PC-3 (cell line): ENCODE measurements around the gene MTM1. TPM values are rescaled to one million over a fixed set of nuclear protein-coding genes. Genes with fewer than 3 reads are reported as not detected.

Source experiments
- ATAC-seq: fragments of 200-7000 bp; cut with Tn5 transposase; 2 replicates; pipeline ENCODE4 v1.9.1; 2020; ENCODE audit warnings: mild to moderate bottlenecking, moderate library complexity
- BruUV-seq: library from RNA; stranded (reverse); fragments of 400-500 nt; replicated peaks from 2 replicates; lab custom pipeline; 2021; lab: Mats Ljungman, UMichigan
- CTCF ChIA-PET: fragments of 300-600 bp; sonication (Branson Sonifier 250); formaldehyde crosslinking; loops from one replicate; lab custom pipeline; 2022; ENCODE audit warnings: antibody characterized with exemption; lab: Charles Lee
- POLR2A ChIA-PET: fragments of 300-600 bp; sonication (Branson Sonifier 250); formaldehyde crosslinking; loops from one replicate; lab custom pipeline; 2022; ENCODE audit warnings: antibody characterized with exemption; ENCODE audit not compliant: unreplicated experiment; lab: Charles Lee
- DNase-seq: peaks from one replicate; pipeline ENCODE4 v3.0.0-alpha.2; 2015
- H2AFZ ChIP-seq: fragments of 300-600 bp; sonication (generic); 2 replicates; pipeline ENCODE4 v1.6.0; 2016; ENCODE audit warnings: antibody characterized with exemption, low read length
- H3F3A ChIP-seq: fragments of 300-600 bp; sonication (generic); one replicate; pipeline ENCODE4 v1.6.0; 2017; ENCODE audit warnings: antibody characterized with exemption, low read length, control low read depth, mild to moderate bottlenecking; ENCODE audit not compliant: unreplicated experiment
- H3K27ac ChIP-seq: fragments of 300-600 bp; sonication (generic); 2 replicates; pipeline ENCODE4 v1.5.1; 2016; ENCODE audit warnings: mild to moderate bottlenecking, low read length
- H3K27me3 ChIP-seq: fragments of 300-600 bp; sonication (generic); 2 replicates; pipeline ENCODE4 v1.6.1; 2016; ENCODE audit warnings: low read length, mixed read lengths
- H3K36me3 ChIP-seq: fragments of 300-600 bp; sonication (generic); 2 replicates; pipeline ENCODE4 v1.6.1; 2016; ENCODE audit warnings: low read depth, mixed run types, low read length, mixed read lengths
- H3K4me1 ChIP-seq: fragments of 300-600 bp; sonication (generic); 2 replicates; pipeline ENCODE4 v1.5.1; 2016; ENCODE audit warnings: low read length; ENCODE audit not compliant: insufficient read depth
- H3K4me2 ChIP-seq: fragments of 300-600 bp; sonication (generic); 2 replicates; pipeline ENCODE4 v1.6.0; 2016; ENCODE audit warnings: low read length
- H3K4me3 ChIP-seq: fragments of 300-600 bp; sonication (generic); 2 replicates; pipeline ENCODE4 v1.5.1; 2016; ENCODE audit warnings: mild to moderate bottlenecking, low read length, mixed read lengths
- H3K79me2 ChIP-seq: fragments of 300-600 bp; sonication (generic); 2 replicates; pipeline ENCODE4 v1.6.1; 2017; ENCODE audit warnings: low read length, mixed read lengths
- H3K9ac ChIP-seq: fragments of 300-600 bp; sonication (generic); 2 replicates; pipeline ENCODE4 v1.6.0; 2016; ENCODE audit warnings: mild to moderate bottlenecking, low read length
- H3K9me2 ChIP-seq: fragments of 300-600 bp; sonication (generic); replicated peaks from 2 replicates; pipeline ENCODE4 v1.6.1; 2016; ENCODE audit warnings: mixed run types, low read length, mixed read lengths
- H3K9me3 ChIP-seq: fragments of 300-600 bp; sonication (generic); 2 replicates; pipeline ENCODE4 v1.6.1; 2016; ENCODE audit warnings: low read length, mixed read lengths
- H4K20me1 ChIP-seq: fragments of 300-600 bp; sonication (generic); 2 replicates; pipeline ENCODE4 v1.6.1; 2016; ENCODE audit warnings: low read length, mixed read lengths
- EZH2 ChIP-seq: fragments of 300-600 bp; sonication (generic); IDR thresholded peaks from one replicate; pipeline ENCODE4 v1.6.1; 2017; ENCODE audit warnings: antibody characterized with exemption, mild to moderate bottlenecking, low read length; ENCODE audit not compliant: unreplicated experiment
- EZH2phosphoT487 ChIP-seq: fragments of 300-600 bp; sonication (generic); IDR thresholded peaks from 2 replicates; pipeline ENCODE4 v1.6.1; 2018; ENCODE audit warnings: mild to moderate bottlenecking, antibody characterized with exemption, low read length, borderline replicate concordance
- intact Hi-C: fragments of 100-400 bp; cut with micrococcal nuclease; formaldehyde crosslinking; loops from 2 replicates; pipeline ENCODE4 v1.9.0; 2023
- total RNA-seq: library from RNA; depleted of rRNA; stranded (reverse); fragments of >200 nt; gene quantifications from 2 replicates; pipeline ENCODE4 v1.2.3, GENCODE V29; 2014
- TF ChIP-seq, protein P1 (sequence below): fragments of 300-600 bp; sonication (generic); conservative IDR thresholded peaks from 2 replicates; pipeline ENCODE4 v1.5.1; 2017; ENCODE audit warnings: antibody characterized with exemption, low read depth, mild to moderate bottlenecking, low read length

Gene MTM1
- total RNA-seq, 1 experiment from 2014 or later = 13.7 TPM

DNA sequence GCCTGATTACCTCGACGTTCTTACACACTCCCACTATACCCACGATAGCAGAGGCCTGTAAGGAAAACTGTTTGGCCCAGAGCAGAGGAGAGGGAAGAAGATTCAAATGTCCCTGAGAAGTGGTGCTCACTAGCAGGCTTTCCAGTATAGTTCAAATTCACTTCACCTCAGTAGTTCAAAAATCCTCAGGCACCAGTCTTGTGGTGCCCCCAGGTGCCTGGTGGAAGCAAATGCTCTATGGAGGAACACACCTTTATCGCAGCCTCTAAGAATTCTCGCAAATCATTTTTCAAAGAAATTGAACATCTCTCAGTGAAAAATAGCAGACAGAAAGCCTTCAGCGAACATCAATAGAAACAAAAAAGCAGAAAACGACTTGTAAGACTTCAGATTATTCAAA, 112.6 kb downstream of the MTM1 start:
- no peaks in the 10 kb centered on the region for H3K79me2 ChIP-seq
- ChIA-PET POLR2A (no interaction called here), CTCF (no interaction called here)
- BruUV-seq = no TSS peak
- H3F3A ChIP-seq = no peaks in the 10 kb centered on the region
- no peaks in the 10 kb centered on the region for H4K20me1 ChIP-seq
- peak; percentile 66 for DNase-seq
- H3K4me2 ChIP-seq = peak overlapping the region; percentile 60
- no peak overlapping the region for H3K9ac ChIP-seq
- no peaks in the 10 kb centered on the region for H3K36me3 ChIP-seq
- intact Hi-C loops = loop anchor here (1.0 to 5.0 kb wide), 2 partner anchors 314 to 731 kb away; no protein-coding TSS in a partner anchor
- no peaks in the 10 kb centered on the region for H3K27me3 ChIP-seq
- no peaks in the 10 kb centered on the region for H3K4me1 ChIP-seq
- TF ChIP-seq EZH2 = no peak
- TF ChIP-seq, protein P1, sequence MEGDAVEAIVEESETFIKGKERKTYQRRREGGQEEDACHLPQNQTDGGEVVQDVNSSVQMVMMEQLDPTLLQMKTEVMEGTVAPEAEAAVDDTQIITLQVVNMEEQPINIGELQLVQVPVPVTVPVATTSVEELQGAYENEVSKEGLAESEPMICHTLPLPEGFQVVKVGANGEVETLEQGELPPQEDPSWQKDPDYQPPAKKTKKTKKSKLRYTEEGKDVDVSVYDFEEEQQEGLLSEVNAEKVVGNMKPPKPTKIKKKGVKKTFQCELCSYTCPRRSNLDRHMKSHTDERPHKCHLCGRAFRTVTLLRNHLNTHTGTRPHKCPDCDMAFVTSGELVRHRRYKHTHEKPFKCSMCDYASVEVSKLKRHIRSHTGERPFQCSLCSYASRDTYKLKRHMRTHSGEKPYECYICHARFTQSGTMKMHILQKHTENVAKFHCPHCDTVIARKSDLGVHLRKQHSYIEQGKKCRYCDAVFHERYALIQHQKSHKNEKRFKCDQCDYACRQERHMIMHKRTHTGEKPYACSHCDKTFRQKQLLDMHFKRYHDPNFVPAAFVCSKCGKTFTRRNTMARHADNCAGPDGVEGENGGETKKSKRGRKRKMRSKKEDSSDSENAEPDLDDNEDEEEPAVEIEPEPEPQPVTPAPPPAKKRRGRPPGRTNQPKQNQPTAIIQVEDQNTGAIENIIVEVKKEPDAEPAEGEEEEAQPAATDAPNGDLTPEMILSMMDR = peak; percentile 85
- no peak overlapping the region for H3K4me3 ChIP-seq
- no peaks in the 10 kb centered on the region for H3K9me2 ChIP-seq
- no peak overlapping the region for H3K27ac ChIP-seq
- ATAC-seq = peak; percentile 90
- peak overlapping the region; percentile 67 for H2AFZ ChIP-seq
- H3K9me3 ChIP-seq = no peaks in the 10 kb centered on the region

DNA sequence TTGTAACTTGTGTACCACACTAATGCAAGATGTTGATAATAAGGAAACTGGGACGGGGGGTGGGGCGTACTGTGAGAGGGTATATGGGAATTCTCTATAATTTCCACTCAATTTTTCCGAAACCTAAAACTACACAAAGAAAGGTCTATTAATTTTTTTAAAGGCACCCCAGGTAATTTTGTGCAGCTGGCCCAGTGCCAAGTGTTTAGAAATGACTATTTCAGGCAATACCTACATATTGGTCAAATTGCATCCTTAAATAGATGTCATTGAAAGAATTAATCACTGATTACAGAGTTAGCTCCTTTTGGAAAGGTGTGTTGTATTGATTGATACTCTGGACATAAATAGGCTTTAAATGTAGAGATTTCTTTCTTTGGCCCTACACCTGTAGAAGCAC, 114.7 kb downstream of the MTM1 start:
- no peaks in the 10 kb centered on the region for H3K79me2 ChIP-seq
- ChIA-PET CTCF (interaction anchor here (1.2 kb wide), 1 partner anchor 32 kb away, joined by 3 read pairs; no protein-coding TSS in a partner anchor), POLR2A (no interaction called here)
- no peak overlapping the region for H2AFZ ChIP-seq
- H3K4me3 ChIP-seq = no peak overlapping the region
- H3K9ac ChIP-seq = no peak overlapping the region
- TF ChIP-seq EZH2phosphoT487 = no peak
- TF ChIP-seq, protein P1 = no peak
- no peak for TF ChIP-seq EZH2
- no peak overlapping the region for H3K4me2 ChIP-seq
- no peaks in the 10 kb centered on the region for H3K27me3 ChIP-seq
- H3K36me3 ChIP-seq = no peaks in the 10 kb centered on the region
- DNase-seq = no peak
- peaks cover 1% of the 10 kb centered on the region for H3K4me1 ChIP-seq
- H3F3A ChIP-seq = no peaks in the 10 kb centered on the region
- no peak for ATAC-seq
- no peak overlapping the region for H3K27ac ChIP-seq
- H4K20me1 ChIP-seq = no peaks in the 10 kb centered on the region
- no TSS peak for BruUV-seq
- intact Hi-C loops = loop anchor here (1.0 to 5.0 kb wide), 2 partner anchors 33 to 316 kb away; no protein-coding TSS in a partner anchor
- H3K9me3 ChIP-seq = no peaks in the 10 kb centered on the region
- H3K9me2 ChIP-seq = no peaks in the 10 kb centered on the region

DNA sequence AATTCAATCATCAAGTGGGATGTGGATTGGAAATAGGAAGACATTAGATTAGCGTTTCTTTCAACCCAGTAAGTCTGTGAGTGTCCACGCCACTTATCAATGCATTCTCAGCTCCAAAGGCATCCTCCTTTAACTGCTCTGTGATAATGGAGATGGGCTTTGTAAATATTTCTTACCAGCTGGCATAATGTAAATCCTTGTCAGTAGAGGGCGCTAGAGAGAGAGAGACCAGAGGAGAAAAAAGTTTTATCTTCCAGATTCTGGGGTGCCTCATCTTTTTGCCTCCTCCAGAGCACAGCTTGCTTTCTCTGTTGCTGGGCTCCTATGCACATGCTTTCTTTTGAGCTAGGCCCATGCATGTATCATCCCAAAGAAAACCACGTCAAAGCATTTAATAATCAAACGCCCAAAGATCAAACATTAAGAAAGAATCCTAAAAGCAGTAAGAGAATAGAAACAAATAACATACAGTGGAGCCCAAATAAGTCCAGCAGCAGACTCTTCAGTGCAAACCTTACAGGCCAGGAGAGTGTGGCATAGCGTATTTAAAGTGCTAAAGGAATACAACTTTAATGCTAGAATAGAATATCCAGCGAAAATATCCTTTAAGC, 115.2 kb downstream of the MTM1 start:
- TF ChIP-seq, protein P1 = peak; percentile 69
- TF ChIP-seq EZH2 = no peak
- intact Hi-C loops = loop anchor here (1.0 to 5.0 kb wide), 2 partner anchors 33 to 316 kb away; no protein-coding TSS in a partner anchor
- H3K36me3 ChIP-seq = no peaks in the 10 kb centered on the region
- CTCF ChIA-PET = interaction anchor here (1.2 kb wide), 1 partner anchor 32 kb away, joined by 3 read pairs; no protein-coding TSS in a partner anchor
- H3K27ac ChIP-seq = no peak overlapping the region
- DNase-seq (peak; percentile 74), ATAC-seq (peak; percentile 43; the same call in 1 of the 2 replicates)
- H3K9me3 ChIP-seq = no peaks in the 10 kb centered on the region
- no peaks in the 10 kb centered on the region for H3K27me3 ChIP-seq
- H4K20me1 ChIP-seq = no peaks in the 10 kb centered on the region
- H3K9ac ChIP-seq = no peak overlapping the region
- H3K4me1 ChIP-seq = peaks cover 7% of the 10 kb centered on the region
- no peaks in the 10 kb centered on the region for H3K79me2 ChIP-seq
- no peak overlapping the region; the same call in 1 of the 2 replicates for H2AFZ ChIP-seq
- H3K4me3 ChIP-seq = no peak overlapping the region
- H3F3A ChIP-seq = peaks cover 4% of the 10 kb centered on the region
- H3K4me2 ChIP-seq = no peak overlapping the region
- POLR2A ChIA-PET = no interaction called here
- BruUV-seq = no TSS peak
- H3K9me2 ChIP-seq = no peaks in the 10 kb centered on the region
